NB4 (cell line): ENCODE data around the gene NDUFB4.

ENCODE experiments used
- DNase-seq: peaks from one replicate; pipeline ENCODE4 v3.0.0; 2010; ENCODE audit warnings: low read depth
- H3K4me3 ChIP-seq: one replicate; pipeline ENCODE4 v1.5.1; 2011; ENCODE audit warnings: mild to moderate bottlenecking, low read depth, low read length, moderate library complexity
- MYC ChIP-seq: IDR thresholded peaks from 2 replicates; pipeline ENCODE4 v1.6.1; 2011; ENCODE audit warnings: low read depth, low read length
- POLR2A ChIP-seq: IDR thresholded peaks from 2 replicates; pipeline ENCODE4 v1.6.1; 2011; ENCODE audit warnings: mild to moderate bottlenecking; ENCODE audit not compliant: insufficient read length; ENCODE audit errors: extremely low read depth
- TF ChIP-seq, protein P1 (sequence below): IDR thresholded peaks from 2 replicates; pipeline ENCODE4 v1.6.1; 2011; ENCODE audit warnings: low read depth, low read length
- TF ChIP-seq, protein P2 (sequence below): IDR thresholded peaks from one replicate; pipeline ENCODE4 v1.5.1; 2012; ENCODE audit warnings: low read depth, low read length

The NDUFB4 gene

DNA sequence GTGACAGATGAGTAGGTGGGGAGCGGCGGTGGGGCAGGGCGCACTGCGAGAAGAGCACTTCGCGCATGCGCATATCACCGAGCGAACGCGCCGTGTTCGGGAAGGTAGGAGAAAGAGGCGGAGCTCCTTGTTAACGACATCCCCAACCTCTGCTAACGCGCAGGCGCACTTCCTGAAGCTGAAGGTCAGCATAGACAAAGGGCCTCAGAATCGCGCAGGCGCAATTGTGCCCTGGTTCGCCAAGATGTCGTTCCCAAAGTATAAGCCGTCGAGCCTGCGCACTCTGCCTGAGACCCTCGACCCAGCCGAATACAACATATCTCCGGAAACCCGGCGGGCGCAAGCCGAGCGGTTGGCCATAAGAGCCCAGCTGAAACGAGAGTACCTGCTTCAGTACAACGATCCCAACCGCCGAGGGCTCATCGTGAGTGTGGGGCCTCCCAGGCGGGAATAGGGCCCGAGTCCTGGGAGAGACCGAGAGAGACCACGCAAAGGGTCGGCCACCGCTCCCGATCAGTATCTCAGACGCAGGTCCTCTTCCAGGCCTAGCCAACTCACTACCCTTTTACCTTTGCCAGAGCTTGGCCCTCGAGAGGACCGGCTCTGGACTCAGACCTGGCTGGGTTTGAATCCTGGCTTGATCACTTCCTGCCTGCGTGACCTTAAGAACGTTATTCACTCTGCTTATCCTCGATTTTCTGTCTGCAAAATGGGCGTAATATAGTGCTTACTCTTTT is at the start of gene NDUFB4:
Gene NDUFB4, plus strand, starts transcription at position 221 of the 737 bp plus-strand sequence. Its CDS starts 24 bp downstream, at position 245.
- peak; percentile 97 for DNase-seq
- H3K4me3 ChIP-seq, result peak within 1 kb of the TSS; percentile 97
- peak; percentile 46; the same call in 1 of the 2 replicates for TF ChIP-seq MYC
- TF ChIP-seq, protein P1, sequence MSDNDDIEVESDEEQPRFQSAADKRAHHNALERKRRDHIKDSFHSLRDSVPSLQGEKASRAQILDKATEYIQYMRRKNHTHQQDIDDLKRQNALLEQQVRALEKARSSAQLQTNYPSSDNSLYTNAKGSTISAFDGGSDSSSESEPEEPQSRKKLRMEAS, result no peak
- peak; percentile 79 for TF ChIP-seq POLR2A
- TF ChIP-seq, protein P2, sequence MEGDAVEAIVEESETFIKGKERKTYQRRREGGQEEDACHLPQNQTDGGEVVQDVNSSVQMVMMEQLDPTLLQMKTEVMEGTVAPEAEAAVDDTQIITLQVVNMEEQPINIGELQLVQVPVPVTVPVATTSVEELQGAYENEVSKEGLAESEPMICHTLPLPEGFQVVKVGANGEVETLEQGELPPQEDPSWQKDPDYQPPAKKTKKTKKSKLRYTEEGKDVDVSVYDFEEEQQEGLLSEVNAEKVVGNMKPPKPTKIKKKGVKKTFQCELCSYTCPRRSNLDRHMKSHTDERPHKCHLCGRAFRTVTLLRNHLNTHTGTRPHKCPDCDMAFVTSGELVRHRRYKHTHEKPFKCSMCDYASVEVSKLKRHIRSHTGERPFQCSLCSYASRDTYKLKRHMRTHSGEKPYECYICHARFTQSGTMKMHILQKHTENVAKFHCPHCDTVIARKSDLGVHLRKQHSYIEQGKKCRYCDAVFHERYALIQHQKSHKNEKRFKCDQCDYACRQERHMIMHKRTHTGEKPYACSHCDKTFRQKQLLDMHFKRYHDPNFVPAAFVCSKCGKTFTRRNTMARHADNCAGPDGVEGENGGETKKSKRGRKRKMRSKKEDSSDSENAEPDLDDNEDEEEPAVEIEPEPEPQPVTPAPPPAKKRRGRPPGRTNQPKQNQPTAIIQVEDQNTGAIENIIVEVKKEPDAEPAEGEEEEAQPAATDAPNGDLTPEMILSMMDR, result no peak

DNA sequence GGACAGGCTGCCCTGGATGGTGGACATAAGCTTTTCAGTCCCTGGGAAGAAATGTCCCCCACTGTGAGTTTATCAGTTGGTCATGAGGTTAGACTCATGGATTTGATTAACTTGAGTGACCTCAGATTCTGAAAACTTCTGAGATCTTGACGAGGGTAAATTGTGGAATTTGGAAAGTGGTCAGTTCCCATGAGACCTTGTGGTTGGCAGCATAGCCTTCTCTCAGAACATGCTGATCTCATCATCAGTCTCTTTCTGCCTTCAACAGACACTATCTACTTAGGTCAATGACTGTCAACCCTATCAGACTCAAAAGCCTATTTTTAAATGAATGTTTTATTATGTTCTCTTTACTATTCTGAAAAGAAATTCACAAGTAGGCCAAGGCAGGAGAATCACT is 45.6 kb upstream of the NDUFB4 start:
- DNase-seq, result peak; percentile 28
- H3K4me3 ChIP-seq, result no peak overlapping the region
- TF ChIP-seq POLR2A, result no peak
- TF ChIP-seq MYC, result no peak

DNA sequence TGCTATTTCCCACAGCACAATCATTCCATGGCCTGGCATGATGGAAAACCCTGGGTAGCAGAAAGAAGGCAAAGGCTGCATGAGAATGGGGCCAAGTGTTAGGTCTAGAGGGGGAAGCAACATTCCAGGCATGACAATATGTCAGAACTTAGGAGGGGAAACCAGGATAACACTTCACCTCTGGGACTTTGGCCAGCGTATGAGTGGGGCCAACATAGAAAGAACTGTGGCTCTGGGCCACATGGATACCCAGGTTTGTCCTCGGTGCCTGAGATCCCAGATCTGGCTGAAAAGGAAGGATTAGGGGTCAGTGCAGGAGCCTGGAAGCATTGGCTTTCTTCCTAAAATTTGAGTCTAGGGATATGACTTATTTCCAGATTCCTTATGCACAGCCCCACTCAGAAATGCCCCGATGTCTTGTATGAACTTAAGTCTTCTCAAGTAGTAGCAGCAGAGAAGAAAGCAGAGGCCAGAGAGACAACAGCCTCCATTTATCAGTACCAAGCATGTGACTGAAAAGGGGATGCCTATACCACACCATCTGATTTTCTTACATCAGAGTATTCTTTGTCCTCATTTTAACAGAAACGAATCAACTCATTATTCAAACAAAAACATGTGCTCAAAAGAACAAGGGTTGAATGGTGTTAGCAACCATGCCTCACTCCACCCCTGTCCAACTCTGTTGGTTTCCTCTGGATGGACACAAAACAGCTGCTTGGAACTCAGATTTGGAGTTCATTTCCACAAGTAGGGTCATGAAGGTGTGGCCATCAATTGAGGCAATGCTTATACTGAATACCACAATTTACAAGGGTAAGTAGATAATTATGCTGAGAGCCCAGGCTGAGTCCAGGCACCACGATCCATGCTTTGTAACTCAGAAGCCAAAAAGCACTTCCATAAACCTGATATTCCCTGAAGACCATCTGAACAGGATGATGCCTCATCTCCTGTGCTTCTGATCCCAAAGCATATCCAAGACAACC is 43.7 kb upstream of the NDUFB4 start:
- no peak for DNase-seq
- TF ChIP-seq, protein P1, result no peak
- TF ChIP-seq MYC (no peak), POLR2A (no peak)
- TF ChIP-seq, protein P2, result no peak
- no peak overlapping the region for H3K4me3 ChIP-seq

DNA sequence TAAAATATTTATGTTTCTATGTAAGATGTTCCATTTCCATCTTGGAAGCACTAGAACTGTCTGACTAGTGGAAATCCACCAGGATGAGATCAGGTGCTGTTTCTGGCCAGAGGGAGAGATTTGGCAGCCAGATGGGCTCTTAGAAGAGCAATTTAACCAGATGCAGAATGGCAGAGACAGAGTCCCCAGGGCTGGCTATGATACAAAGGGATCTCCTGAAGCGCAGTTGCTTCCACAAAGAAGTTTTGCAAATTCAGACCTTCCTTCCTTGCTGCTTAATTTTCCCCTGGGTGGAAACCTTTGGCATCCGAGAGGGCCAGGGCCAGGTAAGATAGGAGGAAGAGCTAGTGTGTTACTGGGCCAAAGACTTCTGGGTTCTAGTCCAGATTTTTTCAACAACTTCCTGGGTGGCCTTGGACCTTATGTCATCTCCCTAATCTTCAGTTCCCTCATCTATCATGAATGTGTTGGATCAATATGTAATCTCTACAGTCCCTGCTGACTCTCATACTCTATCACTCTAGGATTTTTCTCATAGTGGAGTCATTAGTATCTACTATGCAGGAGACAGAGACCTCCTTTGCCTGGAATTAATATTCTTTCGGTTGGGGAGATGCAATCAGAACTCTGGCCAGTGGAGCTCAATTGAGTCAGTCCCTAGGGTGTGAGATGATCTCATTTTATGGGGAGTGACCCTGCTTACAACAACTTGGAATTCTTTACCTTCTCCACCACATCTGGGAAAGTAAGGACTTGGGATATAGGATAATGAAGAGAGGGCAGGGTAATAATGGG is 41.1 kb upstream of the NDUFB4 start:
- TF ChIP-seq POLR2A (no peak), MYC (no peak)
- TF ChIP-seq, protein P1, result no peak
- TF ChIP-seq, protein P2, result no peak
- H3K4me3 ChIP-seq, result no peak overlapping the region
- no peak for DNase-seq

DNA sequence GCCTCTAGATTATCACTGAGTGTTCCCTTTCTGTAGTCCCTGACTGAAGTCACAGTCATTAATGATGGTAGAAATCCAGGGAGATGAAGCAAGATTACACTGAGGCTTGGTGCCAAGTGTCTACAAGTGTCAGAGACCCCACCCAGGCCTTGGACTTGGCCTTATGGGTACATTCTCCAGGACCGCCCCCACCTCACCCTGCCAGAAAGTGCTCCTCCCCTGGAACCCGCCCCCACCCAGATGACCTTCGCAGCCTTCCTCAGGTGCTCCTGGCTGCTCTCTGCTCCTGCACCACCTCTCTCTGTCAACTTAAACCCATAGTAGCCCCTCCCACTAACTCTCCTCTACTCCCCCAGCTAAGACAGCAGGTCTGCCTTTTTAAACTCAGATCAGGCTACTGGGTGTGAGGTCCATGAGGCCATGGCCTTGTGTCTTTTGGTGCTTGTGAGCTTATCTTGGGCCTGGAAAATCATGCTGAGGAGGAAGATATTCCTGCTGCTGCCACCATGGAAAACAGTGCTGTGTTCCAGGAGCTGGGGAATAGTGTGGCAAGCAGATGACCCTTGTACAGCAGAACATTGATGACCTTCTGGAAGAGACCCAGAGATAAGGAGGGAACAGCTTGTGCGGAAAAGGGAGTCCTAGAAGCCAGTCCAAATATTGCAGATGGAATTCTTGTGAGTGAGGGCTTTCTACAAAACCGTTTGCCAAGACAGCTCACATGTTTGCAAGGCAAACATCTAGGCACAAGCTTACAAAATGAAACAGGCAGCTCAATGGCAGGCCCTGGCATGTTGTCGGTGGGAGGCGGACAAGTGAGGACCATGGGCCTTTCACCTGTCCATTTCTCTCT is 40.3 kb upstream of the NDUFB4 start:
- H3K4me3 ChIP-seq, result no peak overlapping the region
- TF ChIP-seq, protein P2, result no peak
- TF ChIP-seq POLR2A (no peak), MYC (no peak)
- TF ChIP-seq, protein P1, result no peak
- DNase-seq, result no peak
